Retinal pigment epithelial cell (primary cell): Measurements from ENCODE around the gene PMM2.

Experiments
- DNase-seq: peaks from one replicate; pipeline ENCODE4 v3.0.0-alpha.2; 2010; ENCODE audit warnings: low read depth
- H3K4me3 ChIP-seq: 2 replicates; pipeline ENCODE4 v1.5.1; 2011; ENCODE audit warnings: mild to moderate bottlenecking, low read length, control low read depth, moderate library complexity
- TF ChIP-seq, protein P1 (sequence below): conservative IDR thresholded peaks from 2 replicates; pipeline ENCODE4 v1.5.1; 2011; ENCODE audit warnings: low read depth, low read length, control low read depth, inconsistent platforms

Gene PMM2

DNA sequence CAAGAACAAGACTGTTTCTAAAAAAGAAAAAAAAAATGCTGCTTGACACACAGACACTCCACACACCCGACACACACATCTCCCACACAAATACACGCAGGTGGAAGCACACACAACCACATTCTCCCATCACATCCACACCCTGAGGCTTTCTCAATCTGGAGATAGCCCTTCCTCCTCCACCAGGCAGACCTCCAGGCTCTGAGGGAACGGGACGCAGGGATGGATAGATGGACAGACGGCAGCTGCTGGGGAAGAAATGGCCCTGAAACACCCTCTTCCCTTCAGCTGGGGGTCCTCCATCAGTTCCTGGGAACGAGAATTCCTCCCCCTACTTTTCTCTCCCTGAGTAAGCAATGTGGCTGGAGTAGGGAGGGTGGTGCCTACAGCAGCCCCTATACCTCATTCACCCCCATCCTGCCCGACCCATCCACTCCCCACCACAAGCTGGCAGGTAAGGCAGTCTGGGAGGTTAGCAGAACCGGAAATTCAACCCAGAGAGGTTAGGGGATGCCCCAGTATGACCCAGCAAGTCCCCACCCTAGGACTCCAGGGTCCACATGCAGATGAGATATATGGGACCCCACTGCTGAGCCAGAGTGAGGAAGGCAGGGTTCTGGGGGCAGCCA, 80.4 kb downstream of the PMM2 start:
- DNase-seq: no peak
- TF ChIP-seq, protein P1, sequence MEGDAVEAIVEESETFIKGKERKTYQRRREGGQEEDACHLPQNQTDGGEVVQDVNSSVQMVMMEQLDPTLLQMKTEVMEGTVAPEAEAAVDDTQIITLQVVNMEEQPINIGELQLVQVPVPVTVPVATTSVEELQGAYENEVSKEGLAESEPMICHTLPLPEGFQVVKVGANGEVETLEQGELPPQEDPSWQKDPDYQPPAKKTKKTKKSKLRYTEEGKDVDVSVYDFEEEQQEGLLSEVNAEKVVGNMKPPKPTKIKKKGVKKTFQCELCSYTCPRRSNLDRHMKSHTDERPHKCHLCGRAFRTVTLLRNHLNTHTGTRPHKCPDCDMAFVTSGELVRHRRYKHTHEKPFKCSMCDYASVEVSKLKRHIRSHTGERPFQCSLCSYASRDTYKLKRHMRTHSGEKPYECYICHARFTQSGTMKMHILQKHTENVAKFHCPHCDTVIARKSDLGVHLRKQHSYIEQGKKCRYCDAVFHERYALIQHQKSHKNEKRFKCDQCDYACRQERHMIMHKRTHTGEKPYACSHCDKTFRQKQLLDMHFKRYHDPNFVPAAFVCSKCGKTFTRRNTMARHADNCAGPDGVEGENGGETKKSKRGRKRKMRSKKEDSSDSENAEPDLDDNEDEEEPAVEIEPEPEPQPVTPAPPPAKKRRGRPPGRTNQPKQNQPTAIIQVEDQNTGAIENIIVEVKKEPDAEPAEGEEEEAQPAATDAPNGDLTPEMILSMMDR: no peak
- no peak overlapping the region for H3K4me3 ChIP-seq

DNA sequence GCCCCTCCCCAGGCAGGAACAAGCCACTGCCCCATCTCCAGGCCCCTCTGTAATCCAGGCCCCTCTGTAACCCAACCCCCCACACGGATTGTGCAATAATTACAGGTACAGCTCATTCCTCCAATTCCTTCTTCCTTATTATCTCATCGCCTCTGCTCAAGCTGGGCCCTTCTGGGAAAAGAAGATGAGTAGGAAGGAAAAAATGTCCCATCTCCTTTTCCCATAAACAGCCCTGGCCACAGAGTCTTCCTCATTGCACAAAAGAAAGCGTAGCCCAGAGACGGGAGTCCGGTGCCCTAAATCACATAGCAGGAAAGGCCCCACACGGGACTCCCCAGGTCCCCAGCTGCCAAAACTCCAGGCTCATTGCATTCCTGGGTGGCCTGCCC, 80.9 kb downstream of the PMM2 start:
- DNase-seq: no peak
- TF ChIP-seq, protein P1: no peak
- no peak overlapping the region for H3K4me3 ChIP-seq

DNA sequence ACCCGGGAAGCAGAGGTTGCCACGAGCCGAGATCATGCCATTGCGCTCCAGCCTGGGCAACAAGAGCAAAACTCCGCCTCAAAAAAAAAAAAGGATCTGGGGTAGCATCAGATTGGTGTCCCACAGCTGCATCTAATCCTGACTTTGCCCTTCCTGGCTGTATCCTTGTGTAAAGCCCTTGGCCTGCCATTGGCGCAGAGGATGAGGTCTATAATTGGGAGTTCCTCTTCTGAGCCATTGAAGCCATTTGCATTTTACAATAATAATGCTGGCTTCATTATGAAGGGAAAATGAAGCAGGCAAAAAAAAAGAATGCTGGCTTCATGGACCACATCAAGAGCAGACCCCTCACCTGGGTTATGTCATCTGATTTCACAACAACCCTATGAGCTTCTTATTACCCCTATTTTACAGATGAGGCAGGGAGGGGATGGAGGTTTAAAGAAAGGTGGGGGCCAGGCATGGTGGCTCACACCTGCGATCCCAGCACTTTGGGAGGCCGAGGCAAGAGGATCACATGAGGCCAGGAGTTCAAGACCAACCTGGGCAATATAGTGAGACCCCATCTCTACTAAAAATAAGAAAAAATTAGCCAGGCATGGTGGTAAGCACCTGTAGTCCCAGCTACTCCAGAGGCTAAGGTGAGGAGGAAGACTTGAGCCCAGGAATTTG, 83.3 kb downstream of the PMM2 start:
- TF ChIP-seq, protein P1: no peak
- H3K4me3 ChIP-seq: no peak overlapping the region
- no peak for DNase-seq

DNA sequence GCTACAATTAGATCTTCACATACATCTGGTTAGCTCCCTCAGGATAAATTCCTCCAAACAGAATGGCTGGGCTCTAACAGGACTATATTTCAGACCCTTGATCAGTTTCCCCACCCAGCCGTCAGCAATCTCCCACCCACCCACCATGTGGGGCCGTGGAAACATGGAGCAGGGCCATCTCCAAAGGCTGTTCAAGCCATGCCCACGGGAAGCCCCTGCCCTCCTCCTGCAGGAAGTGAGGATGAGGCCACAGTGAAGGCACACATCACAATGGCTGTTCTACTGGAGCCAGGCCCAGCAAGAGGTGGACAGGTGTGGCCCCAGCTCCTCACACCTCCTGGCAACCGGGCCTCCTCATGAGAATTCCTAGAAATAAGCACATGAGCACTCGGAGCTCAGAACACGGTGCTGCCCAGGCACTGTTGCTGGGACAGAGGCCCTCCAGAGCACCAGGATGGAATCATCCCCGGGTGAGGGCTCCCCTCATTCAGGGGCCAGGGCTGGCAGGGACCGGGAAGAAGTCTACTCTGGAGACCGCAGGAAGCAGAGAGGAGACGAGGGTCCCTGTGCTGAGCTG, 84.5 kb downstream of the PMM2 start, which contains the start of gene LITAFD:
TSS of gene LITAFD (plus strand) at position 311 of the 577 bp plus-strand sequence. CDS start 2,005 bp downstream, outside the sequence.
- TF ChIP-seq, protein P1: no peak
- no peak within 1 kb of the TSS for H3K4me3 ChIP-seq
- DNase-seq: no peak

DNA sequence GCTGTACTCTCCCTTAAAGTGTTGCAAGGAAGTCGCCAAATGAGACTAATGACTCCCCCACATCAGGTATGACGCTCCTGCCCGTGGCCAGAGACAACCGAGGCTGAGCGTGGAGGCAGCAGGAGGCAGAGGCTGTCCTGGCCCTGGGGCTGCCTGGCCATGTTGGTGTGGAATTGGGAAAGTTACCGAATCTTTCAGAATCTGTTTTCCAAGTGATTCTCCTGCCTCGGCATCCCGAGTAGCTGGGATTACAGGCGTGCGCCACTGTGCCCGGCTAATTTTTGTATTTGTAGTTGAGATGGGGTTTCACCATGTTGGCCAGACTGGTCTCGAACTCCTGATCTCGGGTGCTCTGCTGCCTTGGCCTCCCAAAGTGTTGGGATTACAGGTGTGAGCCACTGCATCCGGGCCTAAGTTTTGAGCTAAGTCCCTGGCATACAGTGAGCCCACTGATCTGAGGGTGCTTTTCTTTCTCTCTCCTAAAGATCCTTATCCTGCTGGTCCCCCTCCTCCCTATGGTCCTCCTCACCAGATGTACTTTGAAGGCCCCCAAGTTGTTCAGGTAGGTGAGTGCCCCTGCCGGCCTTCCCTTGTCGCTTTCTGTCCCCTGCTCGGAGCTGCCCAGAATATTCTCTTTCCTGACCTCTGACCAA, 85.2 kb downstream of the PMM2 start:
- TF ChIP-seq, protein P1: no peak
- no peak overlapping the region for H3K4me3 ChIP-seq
- DNase-seq: no peak

DNA sequence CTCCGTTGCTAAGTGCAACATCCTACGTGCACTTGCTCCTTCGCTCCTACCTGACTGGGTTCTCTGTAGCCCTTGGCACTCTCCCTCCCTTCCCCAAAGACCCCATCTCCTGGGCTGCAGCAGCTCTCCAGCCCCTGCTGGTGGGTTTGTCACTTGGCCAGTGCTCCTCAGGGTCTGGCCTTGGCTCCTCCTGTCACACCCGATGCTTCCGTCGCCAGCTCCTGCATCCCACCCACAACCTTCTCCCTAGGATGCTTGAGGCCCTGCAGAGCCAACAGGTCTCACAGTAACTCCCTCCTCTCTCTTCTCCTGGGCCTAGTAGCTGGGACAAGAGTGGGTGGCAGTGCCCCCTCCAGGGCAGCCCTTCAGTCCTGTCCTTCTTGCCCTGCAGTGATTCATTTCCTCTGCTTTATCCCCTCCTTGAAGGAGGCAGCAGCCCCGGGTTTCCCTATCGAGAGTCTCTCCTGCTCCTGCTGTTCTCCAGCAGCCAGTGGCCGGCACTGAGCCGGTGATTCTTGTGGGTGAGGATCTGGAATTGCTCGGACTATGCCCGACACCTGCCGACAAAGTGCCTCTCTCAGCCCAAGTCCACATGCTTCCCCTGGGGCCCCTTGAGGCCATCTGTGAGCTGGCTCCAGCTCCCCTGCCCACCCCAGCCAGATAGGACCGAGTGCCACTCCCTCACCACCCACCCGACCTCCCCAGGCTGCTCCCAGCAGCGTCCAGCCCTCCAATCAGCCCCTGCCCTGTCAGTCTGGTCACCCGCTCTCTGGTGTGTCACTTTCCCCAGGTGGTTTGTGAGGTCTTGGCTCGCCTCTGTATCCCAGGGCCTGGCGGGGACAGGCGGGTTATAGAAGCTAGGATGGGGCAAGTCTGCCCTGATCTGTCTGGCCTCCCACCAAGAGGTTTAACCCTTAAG, 88.3 kb downstream of the PMM2 start:
- no peak for DNase-seq
- TF ChIP-seq, protein P1: peak; percentile 36
- no peak overlapping the region for H3K4me3 ChIP-seq
